ENCODE results near the gene EGLN2.
"Not testable (repeated sequence)": the region's sequence is repeated elsewhere in the genome, so short reads cannot be mapped to it uniquely, and the experiment has no call there.

EGLN2 gene

GRCh38 chr19:40811478-40812341 lies 12.7 kb downstream of the EGLN2 start:
- Histone ChIP-seq H3K9ac (no peak overlapping the region), H3K4me1 (peaks cover 3% of the 10 kb centered on the region), H3K27ac (peak overlapping the region; percentile 24), H3K4me3 (ENCODE audit: low read depth, low read length) (no peak overlapping the region), H2AFZ (no peak overlapping the region), H3K4me2 (ENCODE audit: low read length) (no peak overlapping the region), H3K36me3 (ENCODE audit: control insufficient read depth, insufficient read depth, low read length) (no peaks in the 10 kb centered on the region), H3K79me2 (no peaks in the 10 kb centered on the region), H3K27me3 (ENCODE audit: control insufficient read depth, insufficient read depth, low read length) (no peaks in the 10 kb centered on the region), H3K9me3 (ENCODE audit: control insufficient read depth, low read length) (no peaks in the 10 kb centered on the region)
- no peak for TF ChIP-seq CTCF (IDR thresholded peaks at IDR 0.05)

GRCh38 chr19:40812571-40812970 lies 13.6 kb downstream of the EGLN2 start:
- not testable (repeated sequence) for H3K4me2 ChIP-seq (ENCODE audit: low read length); H2AFZ ChIP-seq; H3K79me2 ChIP-seq; H3K27me3 ChIP-seq (ENCODE audit: control insufficient read depth, insufficient read depth, low read length); H3K4me3 ChIP-seq (ENCODE audit: low read depth, low read length); H3K36me3 ChIP-seq (ENCODE audit: control insufficient read depth, insufficient read depth, low read length); H3K9ac ChIP-seq; H3K4me1 ChIP-seq; H3K9me3 ChIP-seq (ENCODE audit: control insufficient read depth, low read length); H3K27ac ChIP-seq

- no peaks in the 10 kb centered on the region for H3K4me1 ChIP-seq
- H3K27ac ChIP-seq = no peak overlapping the region
Measured at GRCh38 chr19:40813182-40813581, 14.2 kb downstream of the EGLN2 start.

GRCh38 chr19:40815223-40815622 lies 16.2 kb downstream of the EGLN2 start:
- peaks cover 5% of the 10 kb centered on the region for H3K4me1 ChIP-seq
- no peak overlapping the region for H3K4me2 ChIP-seq (ENCODE audit: low read length)
- no peak overlapping the region for H3K9ac ChIP-seq
- no peaks in the 10 kb centered on the region for H3K79me2 ChIP-seq
- no peaks in the 10 kb centered on the region for H3K9me3 ChIP-seq (ENCODE audit: control insufficient read depth, low read length)
- no peak overlapping the region for H3K27ac ChIP-seq
- no peaks in the 10 kb centered on the region for H3K27me3 ChIP-seq (ENCODE audit: control insufficient read depth, insufficient read depth, low read length)
- no peak for TF ChIP-seq CTCF (IDR thresholded peaks at IDR 0.05)
- no peak overlapping the region for H3K4me3 ChIP-seq (ENCODE audit: low read depth, low read length)
- no peaks in the 10 kb centered on the region for H3K36me3 ChIP-seq (ENCODE audit: control insufficient read depth, insufficient read depth, low read length)
- H2AFZ ChIP-seq = no peak overlapping the region

More at GRCh38 chr19:40813182-40813581, 14.2 kb downstream of the EGLN2 start:
- Histone ChIP-seq H3K27me3 (ENCODE audit: control insufficient read depth, insufficient read depth, low read length) (no peaks in the 10 kb centered on the region), H3K36me3 (ENCODE audit: control insufficient read depth, insufficient read depth, low read length) (no peaks in the 10 kb centered on the region), H3K4me3 (ENCODE audit: low read depth, low read length) (no peak overlapping the region), H3K9me3 (ENCODE audit: control insufficient read depth, low read length) (no peaks in the 10 kb centered on the region), H2AFZ (no peak overlapping the region), H3K4me2 (ENCODE audit: low read length) (no peak overlapping the region), H3K9ac (no peak overlapping the region), H3K79me2 (no peaks in the 10 kb centered on the region)
- TF ChIP-seq CTCF (IDR thresholded peaks at IDR 0.05) = no peak

GRCh38 chr19:40818480-40819399 lies 19.7 kb downstream of the EGLN2 start:
- not testable (repeated sequence) for H3K9ac ChIP-seq; H3K9me3 ChIP-seq (ENCODE audit: control insufficient read depth, low read length); H3K4me1 ChIP-seq; H3K27ac ChIP-seq; H3K27me3 ChIP-seq (ENCODE audit: control insufficient read depth, insufficient read depth, low read length); H3K79me2 ChIP-seq; H3K36me3 ChIP-seq (ENCODE audit: control insufficient read depth, insufficient read depth, low read length); H3K4me3 ChIP-seq (ENCODE audit: low read depth, low read length)
- H2AFZ ChIP-seq = peak overlapping the region; percentile 81
- H3K4me2 ChIP-seq (ENCODE audit: low read length) = peak overlapping the region; percentile 51
- peak; percentile 37 for TF ChIP-seq CTCF (IDR thresholded peaks at IDR 0.05)

Data from parathyroid adenoma (tissue), 2 donors.